Urothelium cell line (cell line): ENCODE data around the gene C19orf33.
A peak's percentile ranks its signal among the peaks of the same experiment; 100 is the strongest.
"Not testable (repeated sequence)": the region's sequence is repeated elsewhere in the genome, so short reads cannot be mapped to it uniquely, and the experiment has no call there.

Source experiments
- DNase-seq: peaks from one replicate; pipeline ENCODE4 v3.0.0; 2011; ENCODE audit warnings: low spot score, mixed read lengths
- FAIRE-seq: peaks from 2 replicates; lab custom pipeline; 2011; peaks lifted over from hg19 to GRCh38; lab: Jason Lieb, UNC

C19orf33 gene

GRCh38 chr19:38303517-38304351 is at the start of gene C19orf33:
Gene C19orf33, plus strand, starts transcription at chr19:38304251. Its CDS starts 11 bp downstream, at chr19:38304262.
- DNase-seq, result peak; percentile 90
- peak; percentile 61 for FAIRE-seq

GRCh38 chr19:38255383-38256014 is 48.6 kb upstream of the C19orf33 start:
- DNase-seq (no peak), FAIRE-seq (no peak)

DNA sequence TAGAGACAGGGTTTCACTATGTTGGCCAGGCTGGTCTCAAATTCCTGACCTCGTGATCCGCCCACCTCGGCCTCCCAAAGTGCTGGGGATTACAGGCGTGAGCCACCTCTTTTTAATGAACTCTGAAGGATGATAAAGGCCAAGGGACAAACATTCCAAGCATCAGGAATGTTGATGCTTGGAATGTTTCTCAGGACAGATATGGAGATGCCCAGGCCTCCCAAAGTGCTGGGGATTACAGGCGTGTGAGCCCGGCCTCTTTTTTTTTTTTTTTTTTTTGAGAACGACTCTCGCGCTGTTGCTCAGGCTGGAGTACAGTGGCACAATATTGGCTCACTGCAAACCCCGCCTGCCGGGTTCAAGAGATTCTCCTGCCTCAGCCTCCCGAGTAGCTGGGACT is 42.1 kb upstream of the C19orf33 start:
- not testable (repeated sequence) for FAIRE-seq, DNase-seq

DNA sequence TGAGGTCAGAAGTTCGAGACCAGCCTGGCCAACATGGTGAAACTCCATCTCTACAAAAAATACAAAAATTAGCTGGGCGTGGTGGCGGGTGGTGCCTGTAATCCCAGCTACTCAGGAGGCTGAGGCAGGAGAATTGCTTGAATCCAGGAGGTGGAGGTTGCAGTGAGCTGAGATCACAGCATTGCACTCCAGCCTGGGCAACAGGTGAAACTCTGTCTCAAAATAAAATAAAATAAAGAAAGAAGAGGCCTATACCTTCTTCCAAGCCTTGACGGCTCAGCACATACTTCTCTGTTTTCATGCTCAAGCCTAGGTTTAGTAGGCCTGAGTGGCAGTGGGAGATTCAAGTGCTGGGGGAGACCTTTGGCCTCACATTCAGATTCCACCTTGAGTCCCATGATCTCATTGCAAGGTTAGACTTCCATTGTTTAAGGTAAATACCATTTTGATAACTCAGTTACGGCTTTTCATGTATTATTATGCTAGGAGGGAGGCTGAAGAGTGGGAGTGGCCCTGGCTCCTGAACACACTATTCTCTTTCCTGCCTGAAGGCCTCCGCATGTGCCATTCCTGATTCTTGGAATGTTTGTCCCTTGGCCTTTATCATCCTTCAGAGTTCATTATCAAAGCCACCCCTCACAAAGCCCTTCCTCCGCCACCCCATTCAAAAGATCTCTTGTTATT is 41.3 kb upstream of the C19orf33 start:
- DNase-seq (no peak), FAIRE-seq (no peak)

DNA sequence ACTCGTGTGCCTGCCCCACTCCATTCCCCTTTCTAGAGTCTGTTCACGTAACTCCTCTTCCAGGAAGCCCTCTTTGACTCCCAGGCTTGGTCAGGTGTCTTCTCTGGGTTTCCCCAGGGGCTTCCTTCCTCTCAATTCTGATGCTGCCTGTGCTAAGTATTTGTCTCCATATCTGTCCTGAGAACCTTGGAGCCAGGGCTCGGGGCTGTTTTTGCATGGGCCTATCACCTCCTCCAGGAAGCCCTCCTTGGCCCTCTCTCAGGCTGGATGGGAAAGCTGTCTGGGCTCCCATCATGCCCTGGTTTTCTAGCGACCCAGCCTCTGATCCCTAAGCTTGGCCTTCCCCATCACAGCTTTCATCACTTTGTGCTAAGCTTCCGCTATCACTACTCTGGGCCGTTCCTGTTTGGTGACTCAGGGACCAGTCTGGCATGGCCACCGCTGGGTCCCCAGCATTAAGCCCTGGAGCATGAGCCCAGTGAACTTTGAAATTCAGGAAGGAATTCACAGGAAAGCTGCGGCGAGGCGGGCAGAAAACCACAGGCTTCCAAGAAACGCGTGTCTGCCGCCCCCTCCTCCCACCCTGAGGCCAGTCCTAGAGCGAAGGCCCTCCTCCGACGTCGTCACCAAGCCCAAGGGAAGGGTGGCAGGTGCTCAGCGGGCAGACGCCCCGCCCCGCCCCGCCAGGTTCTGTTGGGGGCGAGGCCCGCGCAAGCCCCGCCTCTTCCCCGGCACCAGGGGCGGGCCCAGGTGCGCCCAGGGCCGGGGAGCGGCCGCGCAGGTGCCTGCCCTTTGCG is 40.2 kb upstream of the C19orf33 start:
- DNase-seq (peak; percentile 49), FAIRE-seq (no peak)

DNA sequence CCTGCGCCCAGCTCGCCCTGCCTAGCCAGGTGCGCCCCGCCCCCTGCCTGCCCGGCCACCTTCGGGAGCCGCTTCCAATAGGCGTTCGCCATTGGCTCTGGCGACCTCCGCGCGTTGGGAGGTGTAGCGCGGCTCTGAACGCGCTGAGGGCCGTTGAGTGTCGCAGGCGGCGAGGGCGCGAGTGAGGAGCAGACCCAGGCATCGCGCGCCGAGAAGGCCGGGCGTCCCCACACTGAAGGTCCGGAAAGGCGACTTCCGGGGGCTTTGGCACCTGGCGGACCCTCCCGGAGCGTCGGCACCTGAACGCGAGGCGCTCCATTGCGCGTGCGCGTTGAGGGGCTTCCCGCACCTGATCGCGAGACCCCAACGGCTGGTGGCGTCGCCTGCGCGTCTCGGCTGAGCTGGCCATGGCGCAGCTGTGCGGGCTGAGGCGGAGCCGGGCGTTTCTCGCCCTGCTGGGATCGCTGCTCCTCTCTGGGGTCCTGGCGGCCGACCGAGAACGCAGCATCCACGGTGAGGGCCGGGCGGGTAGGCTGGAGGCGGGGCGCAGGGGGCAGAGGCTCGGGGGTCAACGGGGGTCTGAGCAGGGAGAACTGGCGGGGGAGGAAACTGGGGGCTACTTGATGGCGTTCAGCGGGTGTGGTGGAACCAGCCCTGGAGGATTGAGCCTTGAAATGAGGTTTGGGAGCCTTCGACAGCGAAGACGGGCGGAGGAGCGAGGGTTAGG is 39.4 kb upstream of the C19orf33 start, which contains the start of gene SPINT2:
SPINT2 (plus strand) TSS at position 88 of the 727 bp plus-strand sequence; CDS start at position 408, 320 bp downstream.
- no peak for FAIRE-seq
- DNase-seq, result no peak

GRCh38 chr19:38265213-38265861 is 38.7 kb upstream of the C19orf33 start:
- no peak for FAIRE-seq

DNA sequence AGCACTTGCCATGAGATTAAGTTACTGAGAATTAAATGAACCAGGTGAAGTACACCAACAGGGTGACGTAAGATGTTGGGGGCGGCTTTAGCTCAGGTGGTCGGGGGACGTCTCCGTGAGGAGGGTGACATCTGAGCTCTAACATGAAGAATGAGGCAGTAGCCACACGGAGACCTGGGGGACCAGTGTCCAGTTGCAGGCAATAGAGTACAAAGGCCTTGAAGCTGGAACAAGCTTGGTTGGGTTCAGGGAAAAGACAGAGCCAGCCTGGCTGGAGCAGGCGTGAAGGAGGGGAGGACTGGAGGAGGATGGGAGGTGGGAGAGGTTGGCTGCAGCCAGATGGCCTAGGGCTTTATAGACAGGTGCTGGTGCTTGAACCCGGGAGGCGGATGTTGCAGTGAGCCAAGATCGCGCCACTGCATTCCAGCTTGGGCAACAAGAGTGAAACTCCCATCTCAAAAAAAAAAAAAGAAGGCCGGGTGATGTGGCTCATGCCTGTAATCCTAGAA is 38.1 kb upstream of the C19orf33 start:
- DNase-seq (no peak), FAIRE-seq (no peak)

More at GRCh38 chr19:38265213-38265861, 38.7 kb upstream of the C19orf33 start:
- DNase-seq, result no peak

GRCh38 chr19:38266981-38267597 is 37.0 kb upstream of the C19orf33 start:
- DNase-seq (peak; percentile 73), FAIRE-seq (peak; percentile 17)

DNA sequence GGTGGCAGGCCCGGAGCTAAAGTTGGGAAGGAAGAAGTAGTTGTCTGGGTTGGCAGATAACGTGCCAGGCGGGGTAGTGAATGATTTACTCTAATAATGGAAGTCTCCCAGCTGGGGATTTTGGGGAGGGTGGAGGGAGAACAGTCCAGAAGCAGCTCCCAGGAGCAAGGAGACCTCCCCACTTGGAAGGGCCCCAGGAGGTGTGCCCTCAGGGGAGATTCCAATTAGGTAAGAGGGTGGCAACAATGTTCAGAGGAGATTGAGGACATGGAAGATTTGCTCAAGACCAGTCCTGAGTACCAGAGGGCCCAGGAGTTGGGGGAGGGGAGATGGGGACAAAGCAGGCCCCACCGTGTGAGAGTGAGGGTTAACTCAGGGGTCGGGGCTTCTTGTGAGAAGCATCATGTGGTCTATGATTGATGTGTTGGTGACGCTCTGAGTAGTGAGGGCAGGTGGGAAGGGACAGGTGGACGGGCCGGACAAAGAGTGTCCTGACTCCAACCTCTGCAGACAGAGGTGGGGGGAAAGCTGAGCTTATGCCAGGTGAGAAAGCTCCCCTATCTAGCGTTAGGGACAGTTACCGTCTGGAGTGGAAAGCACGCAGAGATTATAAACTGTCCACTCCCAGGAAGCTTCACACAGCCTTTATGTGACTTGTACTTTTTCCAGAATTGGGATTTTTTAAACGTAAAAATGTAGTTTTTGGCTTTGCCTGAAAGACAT is 36.1 kb upstream of the C19orf33 start:
- FAIRE-seq, result no peak

GRCh38 chr19:38268539-38268938 is 35.5 kb upstream of the C19orf33 start:
- FAIRE-seq (no peak), DNase-seq (no peak)

More for the DNA sequence above, 36.1 kb upstream of the C19orf33 start:
- DNase-seq, result no peak

- FAIRE-seq (no peak), DNase-seq (no peak)
These were observed 33.4 kb upstream of the C19orf33 start for GRCh38 chr19:38270587-38271167.

DNA sequence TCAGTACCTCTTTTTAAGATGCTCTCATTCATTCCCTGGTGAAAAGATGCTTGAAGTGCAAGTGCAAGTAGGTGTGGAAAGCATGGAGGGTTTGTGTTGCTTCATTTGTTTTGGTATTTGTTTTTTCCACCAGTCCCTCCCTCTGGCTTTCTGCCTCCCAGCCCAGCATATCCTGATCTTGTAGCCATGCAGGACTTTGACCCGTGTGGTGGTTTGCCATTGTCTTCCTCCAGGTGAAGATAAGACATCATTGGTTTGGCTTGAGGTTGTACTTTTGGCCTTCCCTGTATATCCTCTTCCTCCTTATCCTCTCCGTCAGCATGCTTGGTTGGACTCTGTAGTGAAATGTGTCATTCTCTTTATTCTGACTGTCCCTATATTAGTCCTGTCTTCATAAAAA is 30.6 kb upstream of the C19orf33 start:
- no peak for DNase-seq
- no peak for FAIRE-seq

GRCh38 chr19:38274739-38275138 is 29.3 kb upstream of the C19orf33 start:
- FAIRE-seq (no peak), DNase-seq (no peak)

GRCh38 chr19:38276942-38277517 is 27.0 kb upstream of the C19orf33 start:
- DNase-seq, result no peak
- FAIRE-seq, result no peak

DNA sequence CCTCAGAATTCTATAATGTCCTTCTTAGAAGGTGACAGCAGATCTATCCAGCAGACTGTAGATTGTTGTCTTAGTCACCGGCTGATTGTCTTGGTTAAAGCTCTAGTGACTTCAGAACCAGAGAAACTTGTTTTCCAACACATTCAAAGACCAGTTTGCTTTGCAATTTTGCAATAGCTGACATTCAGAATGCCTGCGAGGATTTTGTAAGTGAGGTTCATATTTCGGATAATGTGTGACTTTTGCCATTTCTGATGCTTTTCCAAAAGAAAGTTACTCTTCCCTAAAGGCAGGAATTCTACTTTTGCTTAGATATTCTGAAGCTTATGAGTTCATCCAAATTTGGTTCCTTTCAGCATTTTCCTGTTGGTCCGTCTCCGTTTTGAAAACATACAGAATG is 26.5 kb upstream of the C19orf33 start:
- FAIRE-seq, result no peak
- DNase-seq, result no peak

DNA sequence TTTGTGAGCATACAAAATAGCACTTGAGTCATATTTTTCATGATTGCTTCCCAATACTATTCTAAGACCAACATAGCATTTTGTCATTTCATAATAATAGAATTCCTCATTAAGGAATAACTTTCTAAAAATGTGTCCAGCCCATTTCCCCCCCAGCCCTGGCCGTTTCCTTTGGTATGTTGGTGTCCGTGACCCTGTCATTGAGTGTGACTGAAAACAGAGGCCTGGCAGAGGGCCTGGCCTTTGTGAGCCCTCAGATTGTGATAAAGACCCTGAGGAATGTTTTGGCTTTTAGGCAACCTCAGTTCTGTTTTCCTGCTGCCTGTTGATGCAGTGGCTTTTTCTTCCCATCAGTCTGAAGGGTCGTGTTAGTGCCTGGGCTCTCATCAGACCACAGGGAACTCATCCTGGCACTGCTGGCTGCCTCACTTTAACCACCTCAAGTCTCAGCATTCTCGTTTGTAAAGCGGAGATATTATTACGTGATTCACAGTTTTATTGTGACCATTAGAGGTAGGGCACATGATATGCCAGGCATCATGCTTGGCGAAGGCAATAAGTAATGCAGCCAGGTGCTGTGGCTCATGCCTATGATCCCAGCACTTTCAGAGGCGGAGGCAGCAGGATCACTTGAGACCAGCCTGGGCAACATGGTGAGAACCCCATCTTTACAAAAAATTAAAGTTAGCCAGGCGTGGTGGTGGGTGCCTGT is 25.9 kb upstream of the C19orf33 start:
- DNase-seq (no peak), FAIRE-seq (no peak)
